Tibial nerve (tissue), 4 donors: ENCODE data around the gene TRIL. TPM values are rescaled to one million over a fixed set of nuclear protein-coding genes. Genes with fewer than 3 reads are reported as not detected.

ENCODE experiments used
- DNase-seq, 2 donors: peaks; one replicate each; pipeline ENCODE4 v3.0.0-alpha.2; 2019; ENCODE audit warnings: low spot score in 2 of 2
- H3K27ac ChIP-seq, 4 donors: fragments of 200-600 bp; sonication (generic) in 3 of 4; one replicate each; pipeline ENCODE4 v1.5.1; 2017 to 2019; ENCODE audit warnings: mild to moderate bottlenecking in 1 of 4
- H3K27me3 ChIP-seq, 2 donors: fragments of 200-600 bp; sonication (generic) in 1 of 2; one replicate each; pipeline versions ENCODE4 v1.5.1 to v1.6.0; 2017 to 2019
- H3K36me3 ChIP-seq, 3 donors: fragments of 200-600 bp; sonication (generic); one replicate each; pipeline ENCODE4 v1.5.1; 2018 to 2019
- H3K4me1 ChIP-seq, 4 donors: fragments of 200-600 bp; sonication (generic) in 3 of 4; one replicate each; pipeline ENCODE4 v1.5.1; 2017 to 2019
- H3K4me3 ChIP-seq, 4 donors: fragments of 200-600 bp; sonication (generic) in 3 of 4; one replicate each; pipeline ENCODE4 v1.5.1; 2017 to 2019; ENCODE audit warnings: mild to moderate bottlenecking in 1 of 4, moderate library complexity in 1 of 4
- H3K9me3 ChIP-seq, 4 donors: fragments of 200-600 bp; sonication (generic) in 3 of 4; one replicate each; pipeline ENCODE4 v1.5.1; 2017 to 2019
- EP300 ChIP-seq, 2 donors: sonication (generic); formaldehyde crosslinking; IDR thresholded peaks; one replicate each; pipeline ENCODE4 v1.6.1; 2017; ENCODE audit warnings: antibody characterized with exemption in 2 of 2, mild to moderate bottlenecking in 1 of 2
- POLR2A ChIP-seq, 2 donors: fragments of 450-650 bp; IDR thresholded peaks; one replicate each; pipeline ENCODE4 v1.6.1; 2017; ENCODE audit warnings: antibody characterized with exemption in 2 of 2, mild to moderate bottlenecking in 2 of 2, moderate library complexity in 2 of 2
- WGBS, 2 donors: methylation state at CpG; one replicate each; pipeline ENCODE4 v1.1.5; 2018; 5-methylcytosine and 5-hydroxymethylcytosine counted together
- total RNA-seq, 4 donors: library from RNA; depleted of rRNA; stranded (reverse); fragments of >200 nt; gene quantifications; one replicate each; pipeline ENCODE4 v1.1.0, GENCODE V29; 2016
- TF ChIP-seq, protein P1 (sequence below), 5 experiments: fragments of 200-600 bp in 3 of 5; fragments of 450-650 bp in 2 of 5; sonication (generic) in 3 of 5; IDR thresholded peaks; one replicate each; pipeline ENCODE4 v1.5.1; 2016 to 2019; ENCODE audit warnings: antibody characterized with exemption in 5 of 5, mild to moderate bottlenecking in 3 of 5, moderate library complexity in 2 of 5

The TRIL gene
- total RNA-seq, 4 donors from 2014 or later = 1.2 to 2.8 (median 2.4) TPM

GRCh38 chr7:28981161-28981465 lies 23.0 kb upstream of the TRIL start:
- Histone ChIP-seq H3K27ac (no peak overlapping the region), H3K27me3 (no peaks in the 10 kb centered on the region), H3K4me1 (peaks cover 0 to 15% (median 3%) of the 10 kb centered on the region in 4 donors), H3K36me3 (no peaks in the 10 kb centered on the region), H3K9me3 (no peaks in the 10 kb centered on the region), H3K4me3 (no peak overlapping the region)
- TF ChIP-seq POLR2A (IDR thresholded peaks at IDR 0.05) (no peak), EP300 (IDR thresholded peaks at IDR 0.05) (no peak)
- TF ChIP-seq, protein P1, sequence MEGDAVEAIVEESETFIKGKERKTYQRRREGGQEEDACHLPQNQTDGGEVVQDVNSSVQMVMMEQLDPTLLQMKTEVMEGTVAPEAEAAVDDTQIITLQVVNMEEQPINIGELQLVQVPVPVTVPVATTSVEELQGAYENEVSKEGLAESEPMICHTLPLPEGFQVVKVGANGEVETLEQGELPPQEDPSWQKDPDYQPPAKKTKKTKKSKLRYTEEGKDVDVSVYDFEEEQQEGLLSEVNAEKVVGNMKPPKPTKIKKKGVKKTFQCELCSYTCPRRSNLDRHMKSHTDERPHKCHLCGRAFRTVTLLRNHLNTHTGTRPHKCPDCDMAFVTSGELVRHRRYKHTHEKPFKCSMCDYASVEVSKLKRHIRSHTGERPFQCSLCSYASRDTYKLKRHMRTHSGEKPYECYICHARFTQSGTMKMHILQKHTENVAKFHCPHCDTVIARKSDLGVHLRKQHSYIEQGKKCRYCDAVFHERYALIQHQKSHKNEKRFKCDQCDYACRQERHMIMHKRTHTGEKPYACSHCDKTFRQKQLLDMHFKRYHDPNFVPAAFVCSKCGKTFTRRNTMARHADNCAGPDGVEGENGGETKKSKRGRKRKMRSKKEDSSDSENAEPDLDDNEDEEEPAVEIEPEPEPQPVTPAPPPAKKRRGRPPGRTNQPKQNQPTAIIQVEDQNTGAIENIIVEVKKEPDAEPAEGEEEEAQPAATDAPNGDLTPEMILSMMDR (IDR thresholded peaks at IDR 0.05) = no peak
- 66 to 67% methylated on average over 4 of the region's 4 CpGs for whole genome bisulfite sequencing, 2 donors
- no peak for DNase-seq

DNA sequence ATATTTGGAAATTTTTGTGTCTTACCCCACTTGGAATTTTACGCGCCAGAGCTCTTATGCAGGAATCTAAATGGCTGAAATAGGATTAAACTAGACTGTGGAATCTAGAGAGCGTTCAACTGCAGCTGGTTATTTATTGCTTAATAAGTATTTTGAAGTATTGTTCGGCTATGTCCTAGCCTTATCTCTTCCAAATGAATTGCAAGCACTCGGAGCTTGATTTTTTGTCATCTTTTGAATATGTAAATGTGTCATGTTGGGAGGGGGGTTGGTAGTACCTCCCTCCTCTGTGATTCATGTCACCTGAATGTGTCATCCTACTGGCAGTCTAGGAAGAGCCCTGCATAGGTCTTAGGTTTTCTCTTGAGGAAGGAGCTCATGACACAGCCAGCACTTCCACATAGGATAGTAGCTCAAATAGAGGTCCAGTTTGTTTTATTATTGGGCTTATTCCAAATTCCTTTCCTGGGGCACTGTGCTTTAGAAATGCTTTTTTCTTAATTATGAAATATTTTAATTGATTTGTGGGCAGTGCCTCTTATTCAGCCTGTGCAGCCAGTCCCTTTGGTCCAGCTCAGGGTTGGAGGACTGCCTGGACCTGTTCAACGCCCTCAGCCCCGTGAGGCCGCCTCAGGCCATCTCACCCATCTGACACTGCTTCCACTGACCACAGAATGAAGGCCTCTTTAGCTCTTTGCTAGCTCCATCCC lies 22.5 kb upstream of the TRIL start:
- H3K27me3 ChIP-seq = no peaks in the 10 kb centered on the region
- no peak for DNase-seq
- H3K4me3 ChIP-seq = no peak overlapping the region
- peaks cover 0 to 11% (median 3%) of the 10 kb centered on the region in 4 donors for H3K4me1 ChIP-seq
- H3K36me3 ChIP-seq = no peaks in the 10 kb centered on the region
- TF ChIP-seq, protein P1 (IDR thresholded peaks at IDR 0.05) = no peak
- TF ChIP-seq POLR2A (IDR thresholded peaks at IDR 0.05) (no peak), EP300 (IDR thresholded peaks at IDR 0.05) (no peak)
- H3K9me3 ChIP-seq = no peaks in the 10 kb centered on the region
- WGBS, 2 donors = 70 to 84% methylated on average over 8 of the region's 8 CpGs
- no peak overlapping the region for H3K27ac ChIP-seq

GRCh38 chr7:28979776-28980175 lies 21.6 kb upstream of the TRIL start:
- no peak overlapping the region for H3K27ac ChIP-seq
- H3K36me3 ChIP-seq = no peaks in the 10 kb centered on the region
- no peak for DNase-seq
- WGBS, 2 donors = 70 to 80% methylated on average over 3 of the region's 3 CpGs
- TF ChIP-seq, protein P1 (IDR thresholded peaks at IDR 0.05) = no peak
- TF ChIP-seq EP300 (IDR thresholded peaks at IDR 0.05) (no peak), POLR2A (IDR thresholded peaks at IDR 0.05) (no peak)
- no peak overlapping the region for H3K4me3 ChIP-seq
- H3K9me3 ChIP-seq = no peaks in the 10 kb centered on the region
- H3K27me3 ChIP-seq = no peaks in the 10 kb centered on the region
- peaks cover 0 to 4% (median under 1%) of the 10 kb centered on the region in 4 donors for H3K4me1 ChIP-seq

DNA sequence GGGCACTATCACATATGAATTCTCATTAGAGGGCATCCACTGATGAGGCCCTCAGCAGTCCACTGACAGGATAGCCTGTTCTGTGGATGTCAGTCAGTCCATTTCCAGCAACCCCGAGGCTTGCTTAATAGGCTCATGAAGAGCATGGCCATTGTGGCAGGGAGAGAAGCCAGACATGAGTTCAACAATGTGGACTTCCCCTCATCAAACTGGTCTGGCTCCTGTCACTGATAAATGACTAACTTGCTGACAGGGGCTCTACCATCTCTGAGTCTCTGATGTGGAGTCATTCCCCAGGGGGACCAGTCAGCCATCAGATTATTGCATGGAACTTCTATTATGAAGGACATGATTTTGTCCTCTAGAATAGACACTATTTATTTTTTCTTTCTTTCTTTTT lies 19.8 kb upstream of the TRIL start:
- DNase-seq = no peak
- no peaks in the 10 kb centered on the region for H3K36me3 ChIP-seq
- H3K27ac ChIP-seq = no peak overlapping the region
- no peaks in the 10 kb centered on the region for H3K4me1 ChIP-seq
- TF ChIP-seq, protein P1 (IDR thresholded peaks at IDR 0.05) = no peak
- TF ChIP-seq EP300 (IDR thresholded peaks at IDR 0.05) (no peak), POLR2A (IDR thresholded peaks at IDR 0.05) (no peak)
- no peaks in the 10 kb centered on the region for H3K27me3 ChIP-seq
- no peak overlapping the region for H3K4me3 ChIP-seq
- WGBS, 2 donors = 67 to 75% methylated on average over 1 of the region's 1 CpG
- H3K9me3 ChIP-seq = peaks cover 0 to 13% (median 0%) of the 10 kb centered on the region in 4 donors

DNA sequence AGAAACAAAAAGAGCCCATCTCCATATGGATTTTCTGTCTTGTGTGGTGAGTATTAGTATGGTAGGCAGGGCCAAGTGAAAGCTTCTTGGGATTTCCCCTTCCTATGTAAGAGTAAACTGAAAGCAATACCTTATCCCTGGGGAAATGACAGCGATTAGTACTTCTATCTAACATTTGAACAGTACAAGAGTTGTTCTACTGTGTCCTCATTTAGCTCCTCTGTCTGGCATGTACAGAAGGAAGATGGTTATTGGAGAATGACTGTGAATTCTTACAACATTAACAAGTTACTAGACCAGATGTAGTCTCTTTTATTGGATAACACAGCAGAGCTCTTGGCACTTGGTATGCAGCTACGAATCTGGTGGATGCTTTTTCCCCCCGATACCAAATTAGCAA lies 17.9 kb upstream of the TRIL start:
- Histone ChIP-seq H3K9me3 (peaks cover 0 to 31% (median 0%) of the 10 kb centered on the region in 4 donors), H3K36me3 (no peaks in the 10 kb centered on the region), H3K27me3 (no peaks in the 10 kb centered on the region), H3K27ac (no peak overlapping the region), H3K4me1 (no peaks in the 10 kb centered on the region), H3K4me3 (no peak overlapping the region)
- 69 to 71% methylated on average over 3 of the region's 3 CpGs for WGBS, 2 donors
- TF ChIP-seq POLR2A (IDR thresholded peaks at IDR 0.05) = no peak
- TF ChIP-seq, protein P1 (IDR thresholded peaks at IDR 0.05) = no peak
- no peak for TF ChIP-seq EP300 (IDR thresholded peaks at IDR 0.05)
- no peak for DNase-seq
